SKM-1 (cell line): ENCODE data around the gene ADIRF.

Source experiments
- DNase-seq: peaks from one replicate; lab custom pipeline; 2025; ENCODE audit not compliant: unreplicated experiment; lab: John Stamatoyannopoulos, UW

Gene ADIRF

GRCh38 chr10:86960003-86960862 is 8.0 kb upstream of the ADIRF start:
- peak; percentile 66 for DNase-seq

DNA sequence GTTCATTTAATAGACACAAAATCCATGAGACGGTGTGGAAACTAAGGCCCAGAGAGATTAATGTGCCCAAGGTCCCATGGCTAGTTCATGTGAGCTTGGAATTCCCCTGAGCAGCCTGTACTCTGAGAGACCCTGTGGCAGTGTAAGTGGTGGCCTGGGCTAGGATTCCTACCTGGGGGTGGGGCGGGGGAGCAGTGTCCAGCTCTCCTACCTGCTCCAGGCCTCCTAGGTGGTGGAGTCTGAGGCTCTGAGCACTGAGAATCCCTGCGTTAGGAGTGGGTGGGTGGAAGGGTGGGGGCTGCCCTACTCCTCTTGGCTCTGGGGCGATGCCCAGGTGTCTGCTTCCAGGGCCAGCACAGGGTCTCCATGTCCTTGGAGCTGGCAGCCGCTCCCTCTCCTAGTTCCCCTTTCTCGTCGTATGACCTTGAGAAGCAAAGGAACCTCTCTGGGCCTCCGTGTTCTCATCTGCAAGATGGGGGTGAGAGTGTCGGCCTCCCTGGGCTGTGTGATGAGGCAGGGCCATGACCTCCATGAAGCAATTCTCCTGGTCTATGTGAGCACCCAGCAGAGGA is 7.3 kb upstream of the ADIRF start:
- DNase-seq = no peak

GRCh38 chr10:86961481-86962091 is 6.7 kb upstream of the ADIRF start:
- DNase-seq = no peak

GRCh38 chr10:86962136-86962980 is 5.9 kb upstream of the ADIRF start:
- DNase-seq = no peak

- DNase-seq = no peak
Measured at GRCh38 chr10:86962981-86963310, 5.3 kb upstream of the ADIRF start.

DNA sequence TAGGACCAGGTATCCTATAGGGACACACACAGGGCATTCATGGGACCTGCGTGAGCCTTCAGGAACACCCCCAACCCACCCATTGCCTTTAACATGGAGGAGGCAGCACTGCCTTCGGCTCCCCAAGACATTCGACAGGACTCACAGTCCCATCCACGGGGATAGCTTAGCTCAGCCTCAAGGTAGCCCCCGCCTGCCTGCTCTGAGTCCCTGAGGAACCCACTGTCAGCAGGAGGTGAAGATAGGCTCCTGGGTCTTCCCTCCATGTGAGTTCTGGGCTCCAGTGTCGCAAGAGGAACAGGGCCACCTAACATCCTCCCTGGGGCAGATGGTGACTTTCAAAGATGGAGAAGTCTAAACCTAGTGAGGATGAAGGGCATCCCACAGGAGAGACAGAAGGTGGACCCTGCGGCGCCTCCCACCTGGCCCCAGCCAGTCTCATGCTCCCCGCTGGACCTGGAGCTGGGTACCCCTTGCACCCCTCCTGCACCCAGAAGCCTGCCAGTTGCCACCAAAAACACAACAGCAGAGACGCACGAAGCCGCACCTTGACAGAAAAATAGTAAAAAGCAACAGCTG is 4.9 kb upstream of the ADIRF start:
- no peak for DNase-seq

GRCh38 chr10:86964061-86964846 is 4.0 kb upstream of the ADIRF start:
- DNase-seq = no peak

GRCh38 chr10:86964847-86965190 is 3.5 kb upstream of the ADIRF start:
- DNase-seq = no peak

DNA sequence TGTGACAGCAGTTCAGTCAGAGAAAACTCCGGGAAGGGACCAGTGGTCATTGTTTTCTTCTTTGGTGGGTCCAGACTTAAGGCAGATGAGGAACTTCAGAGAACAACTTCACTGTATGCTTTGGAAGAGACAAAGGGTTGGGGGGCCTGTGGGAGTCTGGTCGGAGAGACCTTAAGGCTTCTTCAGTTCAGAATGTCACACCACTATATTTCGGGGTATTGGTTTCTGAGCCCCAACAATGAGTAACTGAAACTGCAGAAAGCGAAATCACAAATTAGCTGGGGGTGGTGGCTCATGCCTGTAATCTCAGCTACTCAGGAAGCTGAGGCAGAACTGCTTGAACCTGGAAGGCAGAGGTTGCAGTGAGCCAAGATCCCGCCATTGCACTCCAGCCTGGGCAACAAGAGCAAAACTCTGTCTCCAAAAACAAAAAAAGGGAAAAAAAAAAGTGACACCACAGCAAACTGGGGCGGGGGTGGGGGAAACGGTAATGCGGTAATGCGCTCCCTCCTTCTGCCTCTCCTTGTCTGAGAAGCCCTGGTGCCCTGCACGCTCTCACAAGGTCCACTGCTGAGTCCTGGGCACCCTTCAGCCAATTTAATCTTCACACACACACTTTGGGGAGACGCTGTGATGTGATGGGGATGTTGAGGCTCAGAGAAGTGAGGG is 2.2 kb upstream of the ADIRF start:
- no peak for DNase-seq

DNA sequence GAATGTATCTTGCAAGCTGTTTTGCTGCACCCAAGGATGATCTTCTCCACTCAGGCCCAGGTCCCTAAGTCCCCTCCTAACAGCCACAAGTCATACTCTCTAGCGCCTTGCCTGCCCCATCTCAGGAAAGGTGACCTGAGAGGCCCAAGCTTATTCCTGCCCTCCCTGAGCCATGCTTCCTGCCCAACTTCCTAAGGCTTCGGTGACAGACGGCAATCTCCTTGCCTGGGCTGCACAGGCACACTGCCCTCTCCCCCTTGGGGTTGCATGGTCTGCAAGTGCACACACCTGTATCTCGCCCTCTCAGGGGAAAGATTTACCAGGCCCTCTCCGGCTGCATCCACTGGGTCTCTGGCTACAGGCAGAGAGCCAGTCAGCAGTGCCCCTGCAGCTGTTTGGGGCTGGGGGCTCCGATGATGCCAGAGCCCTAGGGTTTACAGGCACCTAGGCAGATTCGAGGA is 771 bp upstream of the ADIRF start:
- no peak for DNase-seq

DNA sequence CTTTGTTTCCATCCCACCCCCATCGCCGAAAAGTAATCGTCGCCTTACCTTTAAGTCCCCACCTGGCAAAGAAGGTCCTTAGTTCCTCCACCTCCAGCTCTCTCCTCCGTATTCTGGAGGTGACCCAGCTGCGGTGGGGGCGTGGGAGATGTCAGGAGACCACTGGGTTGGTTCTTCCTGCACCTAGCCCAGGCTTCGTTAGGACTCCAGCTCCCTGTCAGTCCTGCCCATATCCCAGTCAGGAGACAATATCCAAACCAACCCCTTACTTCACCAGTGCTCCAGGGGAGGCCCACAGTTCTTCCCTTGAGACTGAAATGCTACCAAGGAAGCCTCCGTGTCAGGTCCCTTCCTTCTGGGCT is 693 bp downstream of the ADIRF start:
- DNase-seq = no peak

DNA sequence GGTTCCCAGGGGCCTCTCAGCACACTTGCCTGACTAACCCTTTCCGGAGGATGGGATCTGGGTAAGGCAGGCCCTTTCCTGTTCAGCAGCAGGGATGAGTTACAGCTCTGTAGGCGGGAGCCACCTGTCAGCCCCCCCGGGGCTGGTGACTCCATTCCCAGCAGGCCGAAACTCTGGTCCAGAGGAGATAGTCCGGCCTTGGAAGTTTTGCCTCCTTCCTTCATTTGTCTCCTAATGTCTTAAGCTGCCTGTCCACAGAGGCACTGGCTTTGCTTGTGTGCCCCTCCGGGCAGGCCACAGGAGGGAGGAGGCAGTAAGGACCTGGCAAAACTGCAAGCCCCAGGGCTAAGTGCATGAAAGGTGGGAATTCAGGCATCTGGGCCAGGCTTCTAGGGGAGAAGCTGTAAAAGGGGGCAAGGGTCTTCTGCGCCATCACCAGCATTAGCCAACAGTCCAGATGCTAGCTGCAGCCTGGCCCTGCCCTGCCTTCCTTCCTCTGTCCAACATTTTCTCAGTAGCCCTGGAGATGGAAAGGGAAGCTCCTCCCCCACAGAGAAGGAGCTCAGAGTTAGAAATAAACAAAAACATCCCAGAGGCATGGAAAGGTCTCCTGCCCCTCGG is 1.2 kb downstream of the ADIRF start:
- DNase-seq = no peak

DNA sequence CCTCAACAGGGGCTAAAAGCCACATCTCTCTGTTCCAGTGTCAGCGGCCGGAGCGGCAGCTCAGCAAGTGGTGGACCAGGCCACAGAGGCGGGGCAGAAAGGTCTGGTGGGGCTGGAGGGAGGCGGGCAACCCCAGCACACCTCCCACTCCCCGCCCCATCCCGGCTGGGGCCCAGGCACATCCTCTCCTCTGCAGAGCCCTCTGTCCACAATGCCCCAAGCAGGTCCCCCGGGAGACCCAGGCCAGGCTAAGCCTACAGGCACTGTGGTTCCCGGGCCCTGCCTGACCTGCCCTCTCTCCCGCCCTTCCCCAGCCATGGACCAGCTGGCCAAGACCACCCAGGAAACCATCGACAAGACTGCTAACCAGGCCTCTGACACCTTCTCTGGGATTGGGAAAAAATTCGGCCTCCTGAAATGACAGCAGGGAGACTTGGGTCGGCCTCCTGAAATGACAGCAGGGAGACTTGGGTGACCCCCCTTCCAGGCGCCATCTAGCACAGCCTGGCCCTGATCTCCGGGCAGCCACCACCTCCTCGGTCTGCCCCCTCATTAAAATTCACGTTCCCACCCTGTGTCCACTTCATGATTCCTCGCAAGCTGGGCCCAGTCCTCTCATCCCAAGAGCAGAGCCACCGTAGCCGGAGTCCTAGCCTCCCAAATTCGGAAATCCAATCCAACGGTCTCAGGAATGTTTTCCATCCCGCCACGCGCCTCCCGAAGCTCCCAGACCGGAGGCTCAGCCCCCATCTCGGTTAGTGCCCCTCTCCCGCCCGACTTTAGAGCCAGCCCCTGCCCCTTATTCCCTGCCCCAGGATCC is 2.1 kb downstream of the ADIRF start:
- DNase-seq = no peak

DNA sequence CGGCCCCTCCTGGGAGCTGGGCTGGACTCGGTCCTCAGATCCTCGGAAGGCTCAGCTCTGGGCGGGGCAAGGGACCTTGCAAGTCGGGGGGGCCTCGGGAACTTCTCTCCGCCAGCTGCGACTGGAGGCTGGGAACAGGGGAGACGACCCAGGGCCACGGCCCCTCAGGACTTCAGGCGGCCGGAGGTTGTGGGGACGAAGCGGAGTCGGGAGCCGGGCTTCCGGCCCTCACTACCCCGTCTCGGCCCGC is 2.6 kb downstream of the ADIRF start:
- no peak for DNase-seq

- DNase-seq = peak; percentile 59
Measured at GRCh38 chr10:86971232-86971991, 3.1 kb downstream of the ADIRF start.

- no peak for DNase-seq
Measured at GRCh38 chr10:86972613-86973380, 4.5 kb downstream of the ADIRF start.

- no peak for DNase-seq
Measured at GRCh38 chr10:86974484-86974883, 6.2 kb downstream of the ADIRF start.
